Heart right ventricle (tissue), 16 donors: Measurements from ENCODE around the gene NTHL1. TPM values are rescaled to one million over a fixed set of nuclear protein-coding genes. Genes with fewer than 3 reads are reported as not detected.

Experiments used
- ATAC-seq, 8 donors: fragments of 200-7000 bp; cut with Tn5 transposase; one replicate each; pipeline ENCODE4 v1.9.1; 2020; ENCODE audit warnings: mild to moderate bottlenecking in 8 of 8, moderate library complexity in 8 of 8, moderate number of reproducible peaks in 1 of 8
- DNase-seq, 2 donors: peaks; one replicate each; pipeline ENCODE4 v3.0.0-alpha.2; 2020
- H3K27ac ChIP-seq, 10 donors: fragments of 200-600 bp; sonication (generic) in 2 of 10; one replicate each; pipeline versions ENCODE4 v1.5.0 to v1.8.0; 2020 to 2022; ENCODE audit warnings: mild to moderate bottlenecking in 3 of 10
- H3K27me3 ChIP-seq, 7 donors: fragments of 200-600 bp; one replicate each; pipeline ENCODE4 v1.8.0; 2021 to 2022; ENCODE audit warnings: mild to moderate bottlenecking in 2 of 7
- H3K36me3 ChIP-seq, 9 donors: fragments of 200-600 bp; sonication (generic) in 1 of 9; one replicate each; pipeline versions ENCODE4 v1.5.0 to v1.8.0; 2020 to 2022; ENCODE audit warnings: mild to moderate bottlenecking in 2 of 9
- H3K4me1 ChIP-seq, 9 donors: fragments of 200-600 bp; sonication (generic) in 1 of 9; one replicate each; pipeline versions ENCODE4 v1.5.0 to v1.8.0; 2020 to 2022; ENCODE audit warnings: mild to moderate bottlenecking in 4 of 9
- H3K4me3 ChIP-seq, 10 donors: fragments of 200-600 bp; sonication (generic) in 2 of 10; one replicate each; pipeline versions ENCODE4 v1.5.0 to v1.8.0; 2020 to 2022; ENCODE audit warnings: mild to moderate bottlenecking in 7 of 10, moderate library complexity in 2 of 10
- H3K9me3 ChIP-seq, 11 donors: fragments of 200-600 bp in 10 of 11; sonication (generic) in 2 of 11; one replicate each; pipeline versions ENCODE4 v1.5.0 to v1.8.0; 2013 to 2022; ENCODE audit warnings: mild to moderate bottlenecking in 2 of 11, control low read depth in 1 of 11, moderate library complexity in 1 of 11
- WGBS, 2 donors: extraction: QIAGEN DNeasy Blood & Tissue Kit; methylation state at CpG; one replicate each; pipeline ENCODE4 v1.1.7; 2013; ENCODE audit warnings: inconsistent platforms in 1 of 2; 5-methylcytosine and 5-hydroxymethylcytosine counted together
- intact Hi-C, 10 donors: fragments of 100-400 bp; cut with DNase I; formaldehyde crosslinking; loops; one replicate each; pipeline versions ENCODE4 v1.11.1 to v1.14.2; 2022
- polyA plus RNA-seq, 2 donors: library from polyadenylated mRNA; stranded (reverse); fragments of 200-250 nt; gene quantifications; one replicate each; pipeline ENCODE4 v1.2.3, GENCODE V29; 2013
- total RNA-seq, 10 donors: library from RNA; stranded (reverse); fragmentation: NEBNext Ultra II Directional in 3 of 10; extraction: Animal tissue kit (Norgen Biotek cat#: 25700) in 3 of 10; gene quantifications; one replicate each; pipeline versions ENCODE4 v1.2.1 to v1.2.4, GENCODE V29; 2021 to 2023
- TF ChIP-seq, protein P1 (sequence below), 9 donors: fragments of 200-600 bp; sonication (generic) in 2 of 9; IDR thresholded peaks; one replicate each; pipeline versions ENCODE4 v1.5.0 to v1.8.0; 2021 to 2022; ENCODE audit warnings: antibody characterized with exemption in 9 of 9, mild to moderate bottlenecking in 5 of 9, moderate library complexity in 1 of 9
- donor health status: Arrhythmogenic right ventricular cardiomyopathy.
- donor health status: ischemic (EF 13 %, LVEDD 7.1; RV severe dilation, severe dysfunction).
- donor health status: healthy with polysubstance abuse.
- donor health status: DM: no; HTN: yes; CAD: no.
- donor health status: DM: no; HTN: no; CAD: no.
- donor health status: ischemic (EF 25% LVEDD 6.9; RV normal size, moderate dysfunction).
- donor health status: ischemic (EF 25% LVEDD 5.7; RV mildly dilated, moderate dysfunction).
- donor health status: healthy.
- donor health status: DM: yes; HTN: yes; CAD: no.
- donor health status: Ischemic cardiomyopathy.
- donor health status: ischemic (EF 35%, LVEDD 5.7; RV mildly dilated, moderate dysfunction).
- donor health status: nonischemic (EF 11% LVEDD 7.7; RV severe dilation, severe dysfunction).
- donor health status: DM: yes; HTN: yes; CAD: no.
- donor health status: PGD.
- donor health status: ischemic (EF 29% LVEDD 5.4; RV normal size, mild dysfunction).
- donor health status: nonischemic (EF 23%, LVEDD 6.1; RV moderate dilation, normal function).

Gene NTHL1
- total and polyA plus RNA-seq, 12 donors = 9.8 to 51.9 (median 13.9) TPM

DNA sequence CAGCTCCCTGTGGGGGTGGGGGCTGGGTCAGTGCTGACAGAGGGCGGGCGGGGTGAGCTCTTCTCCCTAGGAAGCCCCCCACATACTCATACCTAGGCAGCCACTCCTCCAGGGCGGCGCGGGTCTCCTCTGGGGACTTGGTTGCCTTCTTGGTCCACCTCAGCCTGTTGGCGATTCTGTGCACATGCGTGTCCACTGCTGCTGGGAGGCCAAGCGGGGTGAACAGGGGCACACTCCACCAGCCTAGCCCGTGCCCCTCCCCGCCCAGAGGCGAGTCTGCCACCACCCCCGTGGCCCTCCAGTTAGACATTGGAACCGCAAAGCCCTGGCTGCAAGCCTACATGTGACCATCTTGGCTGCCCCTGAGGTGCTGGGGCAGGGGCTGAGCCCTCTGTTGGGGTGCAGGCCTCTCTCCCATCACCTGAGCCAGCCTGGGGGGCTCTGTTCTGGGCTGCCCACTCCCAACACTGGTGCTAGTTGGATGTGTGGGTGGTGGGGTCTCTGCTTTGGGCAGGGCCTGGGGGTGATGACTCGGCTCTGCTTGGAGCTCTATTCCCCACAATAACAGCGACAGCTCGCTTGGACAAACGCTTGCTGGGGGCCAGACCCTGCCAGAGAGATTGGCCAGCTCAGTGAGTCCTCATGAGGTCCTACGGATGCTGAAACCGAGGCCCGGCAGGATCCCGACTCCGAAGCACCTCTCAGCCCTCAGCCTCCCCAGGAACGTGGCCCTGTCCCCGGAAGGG is 7.4 kb downstream of the NTHL1 start:
- 67 to 70% methylated on average over 24 of the region's 24 CpGs for WGBS, 2 donors
- DNase-seq (peak in 1 of 2 donors; percentile 59), ATAC-seq (peak in 2 of 8 donors; percentile 0)
- intact Hi-C loops = no loop called here
- Histone ChIP-seq H3K27ac (peak overlapping the region; percentile 80 to 96 (median 93)), H3K4me1 (peaks cover 58 to 100% (median 94%) of the 10 kb centered on the region in 9 donors), H3K4me3 (peak overlapping the region in 3 of 10 donors; percentile 63 to 78 (median 68)), H3K9me3 (no peaks in the 10 kb centered on the region), H3K36me3 (peaks cover 0 to 40% (median 10%) of the 10 kb centered on the region in 9 donors), H3K27me3 (no peaks in the 10 kb centered on the region)
- TF ChIP-seq, protein P1, sequence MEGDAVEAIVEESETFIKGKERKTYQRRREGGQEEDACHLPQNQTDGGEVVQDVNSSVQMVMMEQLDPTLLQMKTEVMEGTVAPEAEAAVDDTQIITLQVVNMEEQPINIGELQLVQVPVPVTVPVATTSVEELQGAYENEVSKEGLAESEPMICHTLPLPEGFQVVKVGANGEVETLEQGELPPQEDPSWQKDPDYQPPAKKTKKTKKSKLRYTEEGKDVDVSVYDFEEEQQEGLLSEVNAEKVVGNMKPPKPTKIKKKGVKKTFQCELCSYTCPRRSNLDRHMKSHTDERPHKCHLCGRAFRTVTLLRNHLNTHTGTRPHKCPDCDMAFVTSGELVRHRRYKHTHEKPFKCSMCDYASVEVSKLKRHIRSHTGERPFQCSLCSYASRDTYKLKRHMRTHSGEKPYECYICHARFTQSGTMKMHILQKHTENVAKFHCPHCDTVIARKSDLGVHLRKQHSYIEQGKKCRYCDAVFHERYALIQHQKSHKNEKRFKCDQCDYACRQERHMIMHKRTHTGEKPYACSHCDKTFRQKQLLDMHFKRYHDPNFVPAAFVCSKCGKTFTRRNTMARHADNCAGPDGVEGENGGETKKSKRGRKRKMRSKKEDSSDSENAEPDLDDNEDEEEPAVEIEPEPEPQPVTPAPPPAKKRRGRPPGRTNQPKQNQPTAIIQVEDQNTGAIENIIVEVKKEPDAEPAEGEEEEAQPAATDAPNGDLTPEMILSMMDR (IDR thresholded peaks at IDR 0.05) = no peak

GRCh38 chr16:2039274-2040031 is 8.2 kb downstream of the NTHL1 start:
- Histone ChIP-seq H3K9me3 (no peaks in the 10 kb centered on the region), H3K27me3 (no peaks in the 10 kb centered on the region), H3K36me3 (peaks cover 0 to 44% (median 10%) of the 10 kb centered on the region in 9 donors), H3K27ac (peak overlapping the region; percentile 80 to 96 (median 93)), H3K4me3 (peak overlapping the region in 8 of 10 donors; percentile 52 to 78 (median 63)), H3K4me1 (peaks cover 62 to 99% (median 94%) of the 10 kb centered on the region in 9 donors)
- TF ChIP-seq, protein P1 (IDR thresholded peaks at IDR 0.05) = no peak
- DNase-seq = peak; percentile 88 to 93
- ATAC-seq = peak; percentile 24 to 68 (median 53)
- 42 to 58% methylated on average over 29 of the region's 29 CpGs for WGBS, 2 donors
- intact Hi-C loops = loop anchor here in 1 of 10 donors (10.0 kb wide), 1 partner anchor 495 kb away; no protein-coding TSS in a partner anchor

DNA sequence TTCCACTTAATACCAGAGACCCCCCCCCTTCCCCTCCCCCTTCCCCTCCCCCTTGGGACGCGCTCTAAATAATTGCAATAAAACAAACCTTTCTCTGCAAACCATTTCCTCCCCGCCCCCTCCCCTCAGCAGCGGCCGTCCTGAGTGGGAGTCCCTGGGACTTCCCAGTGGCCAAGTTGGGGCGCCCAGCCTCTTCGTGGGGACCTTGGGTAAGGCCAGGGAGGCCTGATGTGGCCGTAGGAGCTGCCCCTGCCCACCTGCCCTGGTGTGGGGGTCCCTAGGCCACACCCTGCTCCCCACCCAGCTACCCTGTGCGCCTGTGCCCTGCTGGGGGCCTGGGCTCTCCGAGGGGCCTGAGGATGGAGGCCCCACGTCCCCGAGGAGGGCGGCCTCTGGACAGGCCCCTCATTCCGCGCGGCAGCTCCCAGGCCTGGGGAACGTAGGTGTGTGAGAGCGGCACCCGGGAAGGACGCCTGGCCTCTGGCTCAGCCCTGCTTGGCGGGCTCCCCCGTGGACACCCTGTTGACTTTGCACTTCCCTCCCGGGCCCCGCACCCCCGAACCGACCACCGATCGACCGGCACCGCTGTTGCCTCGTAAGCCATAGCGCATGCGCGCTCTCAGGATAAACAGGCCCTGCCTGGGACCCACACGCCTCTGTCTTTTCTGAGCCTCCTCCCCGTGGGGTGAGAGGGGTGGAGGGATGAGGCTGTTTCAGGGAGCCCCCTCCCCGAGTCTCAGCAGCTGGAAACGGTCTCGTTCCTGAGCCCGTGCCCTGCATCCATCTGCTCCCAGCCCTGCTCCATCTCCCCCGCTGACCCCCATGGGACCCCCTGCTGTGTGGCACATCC is 9.0 kb downstream of the NTHL1 start:
- 52 to 55% methylated on average over 40 to 41 of the region's 41 CpGs for WGBS, 2 donors
- peak in 5 of 8 donors; percentile 5 to 19 (median 11) for ATAC-seq
- DNase-seq = peak in 1 of 2 donors; percentile 66

More for the DNA sequence above, 9.0 kb downstream of the NTHL1 start:
- Histone ChIP-seq H3K27ac (peak overlapping the region; percentile 80 to 96 (median 93)), H3K4me1 (peaks cover 64 to 96% (median 89%) of the 10 kb centered on the region in 9 donors), H3K36me3 (peaks cover 0 to 49% (median 10%) of the 10 kb centered on the region in 9 donors), H3K9me3 (no peaks in the 10 kb centered on the region), H3K27me3 (no peaks in the 10 kb centered on the region), H3K4me3 (peak overlapping the region in 8 of 10 donors; percentile 52 to 78 (median 63))
- intact Hi-C loops = loop anchor here in 1 of 10 donors (10.0 kb wide), 1 partner anchor 494 kb away; no protein-coding TSS in a partner anchor
- TF ChIP-seq, protein P1 (IDR thresholded peaks at IDR 0.05) = no peak
